CD4-positive, alpha-beta T cell treated with Interferon gamma for 1 hour (primary cell): ENCODE measurements around the gene PPTC7.
"Not testable (repeated sequence)": the region's sequence is repeated elsewhere in the genome, so short reads cannot be mapped to it uniquely, and the experiment has no call there.

Experiments used
- DNase-seq: peaks from one replicate; pipeline ENCODE4 v3.0.0-alpha.2; 2020

PPTC7 gene

DNA sequence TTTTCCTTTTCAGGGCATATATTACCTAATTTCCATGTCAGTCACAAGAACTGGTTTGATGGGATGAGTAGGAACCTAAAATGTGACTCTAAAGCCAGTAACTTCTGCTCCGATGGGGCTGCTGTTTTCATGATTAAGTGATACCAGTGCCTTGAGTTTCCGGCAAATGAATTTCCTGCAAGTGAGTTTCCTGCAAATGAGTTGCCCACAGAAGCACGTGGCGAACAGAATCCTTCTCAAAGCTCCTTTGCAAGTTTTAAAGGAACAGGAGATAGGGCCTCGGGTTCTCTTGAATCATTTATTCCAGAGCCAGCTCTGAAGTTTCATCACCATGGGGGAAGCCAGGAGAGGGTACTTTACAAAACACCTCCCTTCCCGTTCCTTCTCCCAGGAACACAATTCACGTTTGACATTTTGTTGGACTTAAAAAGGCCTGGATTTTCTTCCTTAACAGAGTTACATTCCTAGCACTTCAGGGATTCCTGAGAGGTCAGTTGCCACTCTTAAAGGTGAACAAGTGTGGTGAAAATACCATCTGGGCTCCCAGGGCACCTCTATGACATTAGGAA, 2.2 kb upstream of the PPTC7 start:
- peak; percentile 40 for DNase-seq

DNA sequence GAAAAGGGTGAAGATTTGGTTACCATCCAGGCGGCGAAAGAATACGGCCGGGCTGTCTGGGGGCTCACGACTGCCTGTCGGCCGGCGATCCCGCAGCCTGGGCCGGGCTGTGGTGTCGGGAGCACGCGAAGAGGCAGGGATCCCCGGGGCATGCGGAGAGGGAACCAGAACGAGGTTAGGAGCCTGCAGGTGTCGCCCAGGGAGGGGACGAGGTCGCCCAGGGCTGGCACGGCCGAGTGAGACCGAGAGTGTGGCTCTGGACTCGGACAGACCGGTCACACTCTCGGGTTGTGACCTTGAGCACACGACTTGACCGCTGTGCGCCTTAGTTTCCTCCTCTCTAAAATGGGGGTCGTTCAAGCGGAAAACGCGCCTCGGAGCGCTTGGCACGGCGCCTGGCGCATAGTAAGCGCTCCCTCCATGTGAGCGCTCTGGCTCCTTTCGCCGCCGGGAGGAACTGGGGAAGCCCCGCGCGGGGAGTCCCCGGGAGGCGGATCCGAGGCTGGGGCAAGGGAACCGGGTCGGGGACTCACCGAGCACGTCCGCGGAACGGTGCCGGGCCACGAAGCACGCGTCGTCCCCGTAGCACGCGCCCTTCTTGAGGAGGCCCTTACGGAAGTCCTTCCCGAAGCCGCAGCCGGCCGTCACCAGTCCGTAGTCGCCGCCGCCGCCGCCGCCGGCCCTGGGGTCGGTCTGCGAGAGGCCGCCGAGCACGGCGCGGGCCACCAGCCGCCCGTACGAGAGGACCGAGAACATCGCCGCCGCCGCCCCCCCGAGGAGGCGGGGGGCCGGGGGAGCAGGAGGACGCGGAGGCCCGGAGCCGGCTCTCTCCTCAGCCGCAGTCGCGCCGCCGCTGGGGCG, 612 bp downstream of the PPTC7 start:
- peak; percentile 84 for DNase-seq

DNA sequence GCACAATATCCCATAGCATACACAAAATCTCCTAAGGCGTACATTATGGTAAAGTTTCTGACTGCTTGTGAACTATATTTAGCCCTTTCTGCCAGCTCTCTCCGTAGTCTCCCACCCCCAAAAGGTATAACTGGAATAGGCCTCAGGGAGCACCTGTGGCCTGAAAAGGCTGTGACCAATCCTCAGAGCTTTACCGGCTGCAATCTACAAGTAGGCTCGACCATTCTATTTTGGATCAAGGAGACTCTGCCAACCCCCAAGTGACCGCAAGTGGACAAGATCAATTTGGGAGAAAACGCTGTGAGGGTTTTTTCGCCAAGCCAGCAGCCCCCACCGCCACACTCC, 1.2 kb downstream of the PPTC7 start:
- no peak for DNase-seq

DNA sequence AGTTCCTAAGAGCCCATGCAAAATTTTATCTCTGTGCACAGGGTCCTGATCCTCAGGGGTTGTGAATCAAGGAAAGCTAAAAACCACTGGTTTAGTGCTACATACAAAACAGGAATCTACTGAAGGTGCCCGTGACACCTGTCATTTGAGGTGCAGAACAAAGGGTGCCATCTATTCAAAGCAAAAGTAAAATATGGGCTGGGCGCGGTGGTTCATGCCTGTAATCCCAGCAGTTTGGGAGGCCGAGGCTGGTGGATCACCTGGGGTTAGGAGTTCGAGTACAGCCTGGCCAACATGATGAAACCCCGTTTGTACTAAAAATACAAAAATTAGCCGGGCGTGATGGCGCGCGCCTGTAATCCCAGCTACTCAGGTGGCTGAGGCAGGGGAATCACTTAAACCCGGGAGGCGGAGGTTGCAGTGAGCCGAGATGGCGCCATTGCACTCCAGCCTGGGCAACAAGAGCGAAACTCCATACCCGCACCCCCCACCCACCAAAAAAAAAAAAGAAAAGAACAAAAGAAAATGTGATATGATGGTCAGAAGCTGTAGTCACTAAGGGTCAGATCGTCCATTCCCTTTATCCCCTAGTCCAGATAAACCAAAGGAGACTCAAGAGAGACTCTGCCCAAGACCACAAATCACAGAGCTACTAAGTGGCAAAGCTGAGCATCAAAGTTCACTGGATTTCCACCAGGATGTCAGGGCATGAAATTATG, 3.4 kb downstream of the PPTC7 start:
- no peak for DNase-seq

DNA sequence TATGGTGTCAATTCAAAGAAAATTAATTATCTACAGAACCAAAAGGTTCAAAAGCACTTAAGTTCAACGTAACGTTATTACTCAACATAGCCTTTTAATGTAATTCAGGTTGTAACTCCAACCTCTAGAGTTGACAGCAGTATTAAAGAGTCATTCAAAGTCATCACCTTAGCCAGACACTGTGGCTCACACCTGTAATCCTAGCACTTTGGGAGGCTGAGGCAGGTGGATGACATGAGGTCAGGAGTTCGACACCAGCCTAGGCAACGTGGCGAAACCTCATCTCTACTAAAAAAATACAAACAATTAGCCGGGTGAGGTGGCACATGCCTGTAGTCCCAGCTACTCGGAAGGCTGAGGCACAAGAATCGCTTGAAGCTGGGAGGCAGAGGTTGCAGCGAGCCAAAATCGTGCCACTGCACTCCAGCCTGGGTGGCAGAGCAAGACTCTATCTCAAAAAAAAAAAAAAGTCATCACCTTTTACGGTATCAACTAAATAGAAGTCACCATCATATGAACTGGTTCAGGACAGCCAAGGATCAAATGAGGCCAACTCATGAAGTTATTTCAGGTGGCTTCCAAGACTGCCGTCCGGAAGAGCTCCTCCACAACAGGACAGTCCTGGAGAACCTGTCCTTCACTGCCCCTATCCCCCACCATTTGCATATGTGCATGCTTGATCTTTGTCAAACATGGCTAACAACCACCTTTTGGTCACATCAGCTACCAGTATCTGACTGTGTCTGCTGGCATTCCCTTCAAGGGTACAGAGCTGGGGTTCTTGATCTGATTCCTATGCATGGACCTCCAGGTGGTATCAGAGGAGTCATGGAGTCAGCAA, 4.2 kb downstream of the PPTC7 start:
- DNase-seq, result no peak

DNA sequence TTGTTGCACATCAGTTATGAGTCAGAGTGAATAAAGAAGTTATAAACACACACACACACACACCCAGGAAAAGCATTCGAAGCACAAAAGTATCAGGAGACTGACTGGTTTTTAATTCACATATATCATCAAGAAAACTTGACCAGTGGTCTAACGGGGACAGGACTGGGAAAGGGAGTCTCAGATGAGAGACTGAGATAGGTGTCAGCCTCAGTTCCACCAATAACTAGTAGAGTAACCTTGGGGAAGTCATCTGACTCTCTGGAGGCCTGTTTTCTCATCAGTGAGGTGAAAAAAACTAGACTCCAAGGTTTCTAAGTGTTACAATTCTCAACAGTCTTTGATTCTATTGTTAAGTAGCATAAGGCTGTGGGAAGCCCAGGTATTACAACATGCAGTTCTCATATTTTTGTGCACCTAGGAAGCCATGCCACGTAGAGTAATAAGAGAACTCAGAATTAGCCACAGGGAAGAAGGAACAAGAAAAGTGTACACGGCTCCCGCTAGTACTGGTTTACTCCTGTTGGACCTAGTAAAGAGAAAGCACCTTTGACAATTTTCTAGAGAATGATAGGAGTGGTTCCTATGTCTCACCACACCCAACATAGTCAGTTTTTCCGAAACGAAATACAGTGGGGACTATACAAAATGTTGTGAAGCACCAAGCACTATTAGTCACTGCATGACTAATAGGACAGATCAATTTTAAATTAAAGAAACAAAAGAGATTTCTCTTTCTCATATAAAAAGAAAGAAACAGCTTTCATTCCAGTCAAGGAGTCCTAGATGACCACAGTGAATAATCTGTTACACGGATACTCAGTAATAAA, 5.0 kb downstream of the PPTC7 start:
- DNase-seq, result no peak

DNA sequence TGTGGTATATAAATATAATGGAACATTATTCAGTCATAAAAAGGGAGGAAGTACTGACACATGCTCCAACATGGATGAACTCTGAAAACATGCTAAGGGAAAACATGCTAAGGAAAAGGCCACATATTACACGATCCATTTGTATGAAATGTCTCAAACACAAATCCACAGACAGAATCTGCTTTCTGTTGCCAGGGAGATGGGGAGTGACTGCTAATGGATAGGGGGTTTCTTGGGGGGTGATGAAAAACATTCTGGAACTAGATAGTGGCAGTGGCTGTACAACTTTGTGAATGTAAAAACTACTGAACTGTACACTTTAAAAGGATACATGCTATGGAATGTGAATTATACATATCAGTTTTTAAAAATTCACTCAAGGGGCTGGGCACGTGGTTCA, 6.6 kb downstream of the PPTC7 start:
- no peak for DNase-seq

DNA sequence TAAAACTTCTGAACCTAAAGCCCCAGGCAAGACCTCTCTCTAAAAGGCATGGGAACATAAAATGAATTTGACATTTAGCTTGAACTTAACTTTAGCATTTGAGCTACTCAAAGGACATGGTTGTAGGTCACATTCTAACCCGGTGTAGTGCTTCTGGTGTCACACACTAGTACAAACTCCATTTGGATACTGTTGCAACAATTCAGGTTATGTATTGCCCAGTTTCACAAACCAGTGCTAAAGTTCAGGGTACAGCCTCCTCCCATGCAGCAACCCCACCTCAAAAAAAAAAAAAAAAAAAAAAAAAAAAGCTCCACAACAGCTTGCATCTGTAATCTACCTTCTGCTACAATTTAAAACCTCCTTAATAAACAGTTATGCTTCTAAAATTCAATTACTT, 7.8 kb downstream of the PPTC7 start:
- no peak for DNase-seq

DNA sequence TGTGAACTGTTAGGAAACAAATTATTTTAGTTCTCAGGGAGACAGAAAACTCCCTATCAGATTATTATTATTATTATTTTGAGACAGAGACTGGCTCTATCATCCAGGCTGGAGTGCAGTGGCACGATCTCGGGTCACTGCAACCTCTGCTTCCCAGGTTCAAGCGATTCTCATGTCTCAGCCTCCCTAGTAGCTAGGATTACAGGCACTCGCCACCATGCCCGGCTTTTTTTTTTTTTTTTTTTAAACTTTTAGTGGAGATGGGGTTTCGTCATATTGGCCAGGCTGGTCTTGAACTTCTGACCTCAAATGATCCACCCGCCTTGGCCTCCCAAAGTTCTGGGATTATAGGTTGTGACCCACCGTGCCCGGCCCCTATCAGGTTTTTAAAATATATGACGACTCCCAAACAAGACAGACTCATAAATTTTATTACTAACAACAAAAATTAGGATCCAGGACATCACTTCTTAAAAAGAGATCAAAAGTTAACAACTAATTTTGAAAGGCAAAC, 8.3 kb downstream of the PPTC7 start:
- not testable (repeated sequence) for DNase-seq

DNA sequence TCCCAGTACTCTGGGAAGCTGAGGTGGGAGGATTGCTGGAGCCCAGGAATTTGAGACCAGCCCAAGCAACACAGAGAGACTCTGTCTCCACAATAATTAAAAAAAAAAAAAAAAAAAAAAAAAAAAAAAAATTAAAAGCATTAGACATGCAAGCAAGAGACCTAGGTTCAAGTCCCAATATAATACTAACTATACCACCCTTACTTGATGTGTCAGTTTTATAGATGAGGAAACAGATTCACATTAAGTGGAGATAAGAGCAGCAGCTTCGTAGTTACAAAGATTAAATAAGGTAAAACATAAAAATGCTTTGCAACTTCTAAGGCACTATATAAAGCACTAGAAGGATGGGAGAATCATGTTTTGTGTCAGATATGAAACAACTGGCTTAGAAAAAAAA, 9.1 kb downstream of the PPTC7 start:
- DNase-seq, result no peak

DNA sequence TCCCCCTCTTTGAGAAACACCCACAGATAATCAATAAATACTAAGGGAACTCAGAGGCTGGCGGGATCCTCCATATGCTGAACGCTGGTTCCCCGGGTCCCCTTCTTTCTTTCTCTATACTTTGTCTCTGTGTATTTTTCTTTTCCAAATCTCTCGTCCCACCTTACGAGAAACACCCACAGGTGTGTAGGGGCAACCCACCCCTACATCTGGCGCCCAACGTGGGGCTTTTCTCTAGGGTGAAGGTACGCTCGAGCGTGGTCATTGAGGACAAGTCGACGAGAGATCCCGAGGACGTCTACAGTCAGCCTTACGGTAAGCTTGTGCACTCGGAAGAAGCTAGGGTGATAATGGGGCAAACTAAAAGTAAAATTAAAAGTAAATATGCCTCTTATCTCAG, 12.3 kb downstream of the PPTC7 start:
- not testable (repeated sequence) for DNase-seq

DNA sequence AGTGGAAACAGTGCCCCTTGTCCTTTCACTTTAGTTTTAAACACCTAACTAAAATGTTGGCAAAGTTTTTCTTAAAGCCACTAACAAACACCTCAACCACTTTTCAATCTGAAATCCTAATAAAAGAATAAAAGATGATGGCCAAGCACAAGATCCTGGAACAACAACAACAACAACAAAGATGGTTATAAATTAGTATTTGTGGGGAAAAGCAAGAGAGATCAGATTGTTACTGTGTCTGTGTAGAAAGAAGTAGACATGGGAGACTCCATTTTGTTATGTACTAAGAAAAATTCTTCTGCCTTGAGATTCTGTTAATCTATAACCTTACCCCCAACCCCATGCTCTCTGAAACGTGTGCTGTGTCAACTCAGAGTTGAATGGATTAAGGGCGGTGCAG, 13.3 kb downstream of the PPTC7 start:
- not testable (repeated sequence) for DNase-seq

DNA sequence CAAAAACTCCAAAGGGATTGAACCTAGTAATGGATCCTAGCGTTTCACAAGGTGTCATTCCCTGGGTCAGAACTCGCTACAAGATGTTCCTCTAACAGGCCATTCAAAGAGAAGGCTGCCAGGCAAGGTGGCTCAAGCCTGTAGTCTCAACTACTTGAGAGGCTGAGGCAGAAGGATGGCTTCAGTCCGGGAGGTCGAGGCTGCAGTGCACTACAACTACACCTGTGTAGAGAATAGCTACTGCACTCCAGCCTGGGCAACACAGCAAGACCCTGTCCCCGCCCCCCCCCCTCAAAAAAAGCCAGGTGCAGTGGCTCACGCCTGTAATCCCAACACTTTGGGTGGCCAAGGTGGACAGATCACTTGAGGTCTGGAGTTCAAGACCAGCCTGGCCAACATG, 14.4 kb downstream of the PPTC7 start:
- DNase-seq, result no peak

DNA sequence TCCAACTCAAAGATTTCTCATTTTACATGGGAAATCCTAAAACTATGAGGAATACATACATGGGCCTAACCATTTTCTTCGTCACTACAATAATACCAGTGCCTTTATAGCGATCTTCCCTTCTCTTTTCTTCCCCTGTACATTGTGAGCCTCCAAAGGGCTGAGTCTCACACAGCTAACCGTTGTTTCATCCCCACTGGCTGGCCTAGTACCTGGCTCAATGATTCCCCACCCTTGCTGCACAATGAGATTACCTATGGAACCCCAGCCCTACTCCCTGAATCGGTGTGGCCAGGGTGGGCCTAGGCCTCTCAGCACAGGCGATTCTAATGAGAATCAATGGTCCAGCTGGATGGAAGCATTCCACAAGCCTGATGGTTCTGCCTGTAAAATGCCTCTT, 16.1 kb downstream of the PPTC7 start:
- no peak for DNase-seq

DNA sequence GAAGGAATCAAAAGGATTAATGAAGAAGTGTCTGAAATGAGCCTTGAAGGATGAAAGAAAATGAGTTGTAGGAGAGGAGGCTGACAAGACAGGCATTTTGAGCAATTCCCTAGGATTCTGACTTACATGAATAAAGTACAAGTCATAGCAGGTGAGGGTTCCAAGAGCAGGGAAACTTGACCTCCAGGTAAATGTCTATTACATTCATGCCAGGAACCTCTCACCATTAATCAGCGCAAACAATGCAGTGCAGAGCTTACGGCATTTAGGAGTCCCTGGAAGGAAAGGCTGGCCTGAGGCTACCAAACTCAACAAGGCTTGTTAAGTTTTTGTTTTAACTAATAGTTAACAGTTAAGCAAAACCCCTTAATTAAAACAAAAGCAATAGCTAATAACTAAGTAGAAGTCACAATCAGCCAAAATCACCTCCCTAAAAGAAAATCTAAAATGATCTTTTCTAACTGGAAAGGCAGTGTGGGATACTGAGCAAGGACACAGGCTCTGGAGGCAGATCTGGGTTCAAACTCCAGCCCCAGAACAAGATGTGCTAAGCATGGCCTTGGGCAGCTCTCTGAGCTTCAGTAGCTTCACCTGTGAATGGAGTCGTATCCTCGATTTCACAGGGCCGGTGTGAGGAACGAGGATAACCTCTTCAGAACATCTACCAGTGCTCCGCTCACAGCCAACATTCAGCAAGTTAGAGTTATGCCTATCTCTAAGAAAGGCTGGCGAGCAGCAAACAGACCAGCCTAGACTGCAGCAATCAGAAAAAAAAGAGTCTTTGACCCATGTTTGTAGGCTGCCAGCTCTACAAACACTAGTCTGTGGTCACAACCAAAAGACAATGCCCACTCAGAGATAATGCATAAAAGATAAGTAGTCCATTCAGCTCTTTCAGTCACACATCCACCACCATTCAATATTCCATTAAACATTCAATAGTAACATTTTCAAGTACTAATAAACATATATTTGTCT, 16.9 kb downstream of the PPTC7 start:
- no peak for DNase-seq

DNA sequence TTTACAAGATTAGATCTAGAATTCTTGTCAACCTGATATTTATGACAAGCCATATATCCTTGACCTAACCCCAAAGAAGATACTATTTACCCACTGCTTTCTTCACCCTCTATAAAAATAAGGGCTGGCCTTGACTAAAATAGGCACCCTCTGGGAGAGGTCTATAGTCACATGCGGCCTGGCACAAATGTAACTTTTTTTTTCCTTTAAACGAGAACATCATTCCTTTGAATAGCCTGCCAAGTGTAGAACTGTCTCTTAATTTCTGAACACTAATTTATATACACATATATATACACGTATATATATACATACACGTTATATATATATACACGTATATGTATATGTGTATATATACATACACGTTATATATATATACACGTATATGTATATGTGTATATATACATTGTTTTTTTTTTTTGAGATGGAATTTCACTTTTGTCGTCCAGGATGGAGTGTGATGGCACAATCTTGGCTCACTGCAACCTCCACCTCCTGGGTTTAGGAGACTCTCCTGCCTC, 18.6 kb downstream of the PPTC7 start:
- DNase-seq, result no peak

DNA sequence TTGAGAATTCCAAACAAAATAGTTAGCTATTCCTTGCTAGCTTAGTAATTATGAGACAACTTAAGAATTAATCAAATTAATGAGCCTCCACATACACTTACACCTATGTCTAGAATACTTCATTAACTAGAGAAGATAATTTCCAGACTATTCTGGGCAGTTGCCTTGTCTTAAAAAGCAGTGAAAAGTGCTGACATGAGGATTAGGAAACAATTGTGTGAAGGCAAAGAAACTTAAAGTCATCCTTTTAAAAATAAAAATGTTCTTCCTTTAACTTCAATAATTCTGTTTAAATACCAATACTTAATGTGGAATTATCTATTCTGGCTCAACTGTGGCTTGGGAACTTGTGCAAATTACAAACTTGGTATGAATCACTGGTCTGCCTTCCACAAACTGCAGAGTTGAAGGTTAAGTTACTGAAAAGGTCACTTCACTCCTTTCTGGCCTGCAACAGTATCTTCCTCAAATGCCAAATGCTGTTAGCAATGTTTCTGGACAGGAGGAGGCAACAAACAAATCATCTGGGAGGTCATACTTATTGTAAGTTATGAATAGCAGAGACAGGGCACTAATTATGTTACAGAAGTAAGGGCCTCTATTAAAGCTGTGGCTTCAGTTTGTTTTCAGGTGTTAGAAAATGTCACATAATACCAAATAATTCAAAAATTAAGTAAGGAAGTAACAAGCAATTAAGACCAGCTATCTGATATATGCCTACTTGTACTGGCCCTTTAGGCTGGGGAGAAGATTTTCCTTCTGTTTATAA, 19.2 kb downstream of the PPTC7 start:
- no peak for DNase-seq

DNA sequence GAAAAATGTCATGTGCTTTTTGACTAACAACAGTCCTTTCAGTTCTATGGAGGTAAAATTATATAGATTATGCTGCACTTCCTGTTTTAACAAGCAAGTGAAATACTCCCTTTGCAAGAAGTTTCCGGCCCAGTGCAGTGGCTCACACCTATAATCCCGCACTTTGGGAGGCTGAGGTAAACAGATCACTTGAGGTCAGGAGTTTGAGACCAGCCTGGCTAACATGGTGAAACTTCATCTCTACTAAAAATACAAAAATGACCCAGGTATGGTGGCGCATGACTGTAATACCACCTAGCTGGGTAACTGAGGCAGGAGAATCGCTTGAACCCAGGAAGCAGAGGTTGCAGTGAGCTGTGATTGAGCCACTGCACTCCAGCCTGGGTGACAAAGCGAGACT, 20.7 kb downstream of the PPTC7 start:
- peak; percentile 66 for DNase-seq

DNA sequence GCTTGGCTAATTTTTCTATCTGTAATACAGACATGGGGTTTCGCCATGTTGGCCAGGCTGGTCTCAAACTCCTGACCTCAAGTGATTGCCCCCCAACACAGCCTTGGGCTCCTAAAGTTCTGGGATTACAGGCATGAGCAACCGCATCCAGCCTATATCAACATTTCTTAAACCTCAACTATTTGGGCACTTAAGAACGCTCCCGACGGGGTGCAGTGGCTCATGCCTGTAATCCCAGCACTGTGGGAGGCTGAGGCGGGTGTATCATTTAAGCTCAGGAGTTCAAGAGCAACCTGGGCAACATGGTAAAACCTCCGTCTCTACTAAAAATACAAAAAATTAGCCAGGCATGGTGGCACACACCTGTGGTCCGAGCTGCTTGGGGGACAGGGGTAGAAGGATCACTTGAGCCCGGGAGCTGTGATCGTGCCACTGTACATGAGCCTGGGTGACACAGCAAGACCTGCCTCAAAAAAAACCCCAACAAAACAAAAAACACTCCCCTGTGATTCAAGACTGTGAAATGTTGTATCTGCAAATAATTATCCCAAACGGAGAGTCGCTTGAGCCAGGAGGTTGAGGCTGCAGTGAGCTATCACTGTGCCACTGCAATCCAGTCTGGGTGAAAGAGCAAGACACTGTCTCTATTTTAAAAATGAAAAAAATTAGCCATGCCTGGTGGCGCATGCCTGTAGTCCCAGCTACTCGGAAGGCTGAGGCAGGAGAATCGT, 21.5 kb downstream of the PPTC7 start:
- no peak for DNase-seq
